Lower leg skin (tissue), 3 donors: ENCODE data around the gene TMPRSS5.

ENCODE experiments used
- POLR2A ChIP-seq, 2 donors: fragments of 450-650 bp; IDR thresholded peaks; one replicate each; pipeline ENCODE4 v1.6.1; 2016 to 2017; ENCODE audit warnings: antibody characterized with exemption in 2 of 2, mild to moderate bottlenecking in 1 of 2, moderate library complexity in 1 of 2
- TF ChIP-seq, protein P1 (sequence below), 3 donors: fragments of 450-650 bp; IDR thresholded peaks; one replicate each; pipeline ENCODE4 v1.5.1; 2016; ENCODE audit warnings: antibody characterized with exemption in 3 of 3, mild to moderate bottlenecking in 3 of 3, moderate library complexity in 2 of 3

- no peak for TF ChIP-seq POLR2A (IDR thresholded peaks at IDR 0.05)
- TF ChIP-seq, protein P1, sequence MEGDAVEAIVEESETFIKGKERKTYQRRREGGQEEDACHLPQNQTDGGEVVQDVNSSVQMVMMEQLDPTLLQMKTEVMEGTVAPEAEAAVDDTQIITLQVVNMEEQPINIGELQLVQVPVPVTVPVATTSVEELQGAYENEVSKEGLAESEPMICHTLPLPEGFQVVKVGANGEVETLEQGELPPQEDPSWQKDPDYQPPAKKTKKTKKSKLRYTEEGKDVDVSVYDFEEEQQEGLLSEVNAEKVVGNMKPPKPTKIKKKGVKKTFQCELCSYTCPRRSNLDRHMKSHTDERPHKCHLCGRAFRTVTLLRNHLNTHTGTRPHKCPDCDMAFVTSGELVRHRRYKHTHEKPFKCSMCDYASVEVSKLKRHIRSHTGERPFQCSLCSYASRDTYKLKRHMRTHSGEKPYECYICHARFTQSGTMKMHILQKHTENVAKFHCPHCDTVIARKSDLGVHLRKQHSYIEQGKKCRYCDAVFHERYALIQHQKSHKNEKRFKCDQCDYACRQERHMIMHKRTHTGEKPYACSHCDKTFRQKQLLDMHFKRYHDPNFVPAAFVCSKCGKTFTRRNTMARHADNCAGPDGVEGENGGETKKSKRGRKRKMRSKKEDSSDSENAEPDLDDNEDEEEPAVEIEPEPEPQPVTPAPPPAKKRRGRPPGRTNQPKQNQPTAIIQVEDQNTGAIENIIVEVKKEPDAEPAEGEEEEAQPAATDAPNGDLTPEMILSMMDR (IDR thresholded peaks at IDR 0.05): no peak
Measured at GRCh38 chr11:113663567-113663966, 42.5 kb downstream of the TMPRSS5 start.
